ENCODE measurements around the gene AGBL3.
A peak's percentile ranks its signal among the peaks of the same experiment; 100 is the strongest.
"Not testable (repeated sequence)": the region's sequence is repeated elsewhere in the genome, so short reads cannot be mapped to it uniquely, and the experiment has no call there.

Gene AGBL3

DNA sequence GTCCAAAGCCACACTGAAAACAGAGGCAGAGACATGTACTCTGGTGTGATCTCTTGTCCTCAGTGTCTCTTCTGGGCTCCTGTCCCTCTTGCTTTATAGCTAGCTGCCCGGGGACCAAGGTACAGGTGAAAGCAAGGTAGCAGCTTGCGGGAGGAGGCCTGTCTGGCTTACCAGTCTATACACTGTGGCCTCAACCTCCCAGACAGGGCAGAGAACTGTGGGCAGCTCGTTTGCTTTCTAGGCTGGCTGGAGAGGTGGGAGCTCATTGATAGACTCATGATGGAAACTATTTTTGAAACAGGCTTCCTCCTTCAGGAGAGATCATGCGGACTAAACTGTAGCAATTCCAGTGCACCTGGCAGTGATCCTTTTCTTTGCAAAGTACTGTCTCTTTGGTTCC, 179.6 kb downstream of the AGBL3 start:
- peaks cover 32% of the 10 kb centered on the region for H3K36me3 ChIP-seq (ENCODE audit: control insufficient read depth, insufficient read depth, low read length)
- 95 to 96% methylated on average over 4 of the region's 4 CpGs for WGBS, 2 experiments
- no peak overlapping the region for H3K4me3 ChIP-seq (ENCODE audit: insufficient read depth, low read depth, low read length)
- peaks cover 9% of the 10 kb centered on the region for H3K4me1 ChIP-seq (ENCODE audit: control insufficient read depth, insufficient read depth, low read length)
- no peaks in the 10 kb centered on the region for H3K27me3 ChIP-seq (ENCODE audit: control insufficient read depth, insufficient read depth, low read length, poor library complexity, severe bottlenecking)
- H3K27ac ChIP-seq (ENCODE audit: insufficient read depth, low read depth, low read length, poor library complexity, severe bottlenecking) = no peak overlapping the region
- no peaks in the 10 kb centered on the region for H3K9me3 ChIP-seq (ENCODE audit: control insufficient read depth, low read length)

DNA sequence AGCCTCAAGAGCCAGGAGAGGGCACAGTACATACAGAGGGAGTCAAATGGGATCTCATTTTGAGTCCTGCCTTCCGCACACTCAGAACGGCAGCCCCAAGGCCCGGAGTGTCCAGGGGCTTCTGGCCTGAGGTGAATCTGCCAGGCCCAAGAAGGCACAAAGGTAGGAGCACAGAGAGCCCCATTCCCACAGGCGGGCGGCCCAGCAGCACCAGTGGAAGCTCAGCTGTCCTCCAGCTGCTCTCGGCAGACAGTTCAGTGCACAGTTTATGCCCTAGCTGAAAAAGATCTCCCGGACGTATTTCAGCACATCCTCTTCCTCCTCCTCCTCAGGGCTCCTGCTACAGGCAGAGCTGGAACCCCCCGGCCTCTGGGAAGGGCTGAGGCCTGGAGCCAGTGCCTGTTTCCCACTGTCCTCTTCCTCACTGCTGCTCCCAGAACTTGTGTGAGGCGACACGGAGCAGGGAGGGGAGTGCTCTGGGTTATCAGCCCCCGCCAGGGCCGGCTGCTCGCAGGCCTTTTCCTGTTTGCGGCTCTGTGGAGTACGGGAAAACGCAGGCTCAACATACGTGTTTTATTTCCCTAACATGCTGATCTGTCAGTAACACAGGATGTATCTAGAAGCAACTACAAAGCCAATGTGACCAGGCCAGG, 180.2 kb downstream of the AGBL3 start:
- peaks cover 32% of the 10 kb centered on the region for H3K36me3 ChIP-seq (ENCODE audit: control insufficient read depth, insufficient read depth, low read length)
- no peaks in the 10 kb centered on the region for H3K27me3 ChIP-seq (ENCODE audit: control insufficient read depth, insufficient read depth, low read length, poor library complexity, severe bottlenecking)
- no peaks in the 10 kb centered on the region for H3K9me3 ChIP-seq (ENCODE audit: control insufficient read depth, low read length)
- no peak overlapping the region for H3K4me3 ChIP-seq (ENCODE audit: insufficient read depth, low read depth, low read length)
- H3K4me1 ChIP-seq (ENCODE audit: control insufficient read depth, insufficient read depth, low read length) = peaks cover 9% of the 10 kb centered on the region
- H3K27ac ChIP-seq (ENCODE audit: insufficient read depth, low read depth, low read length, poor library complexity, severe bottlenecking) = no peak overlapping the region
- 95 to 96% methylated on average over 18 of the region's 18 CpGs for WGBS, 2 experiments

DNA sequence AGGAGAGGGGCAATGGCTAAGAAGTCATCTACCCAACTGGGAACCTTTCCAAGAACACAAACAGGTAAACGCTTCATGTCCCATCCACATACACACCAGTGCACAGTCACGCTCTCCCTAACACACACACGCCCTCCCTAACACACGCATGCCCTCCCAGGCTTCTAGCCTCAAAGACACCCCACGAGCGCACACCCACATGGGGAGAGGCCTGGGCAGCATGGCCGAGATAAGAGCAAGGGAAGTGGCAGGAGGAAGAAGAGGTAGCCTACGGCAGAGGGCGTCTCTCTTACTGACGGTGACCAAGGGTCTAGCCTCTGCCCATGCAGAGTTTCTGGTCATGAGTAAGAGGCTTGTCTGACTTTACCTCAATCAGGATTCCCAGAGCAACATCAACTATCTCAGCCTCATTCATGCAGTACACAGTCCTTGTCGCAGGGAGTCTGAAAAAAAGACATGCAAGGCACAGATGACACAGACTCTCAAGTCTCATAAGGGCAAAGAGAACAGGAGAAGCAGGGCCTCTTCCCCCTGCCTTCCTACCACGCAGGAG, 181.1 kb downstream of the AGBL3 start:
- H3K36me3 ChIP-seq (ENCODE audit: control insufficient read depth, insufficient read depth, low read length) = peaks cover 32% of the 10 kb centered on the region
- WGBS, 2 experiments = 87 to 89% methylated on average over 12 of the region's 12 CpGs
- H3K27ac ChIP-seq (ENCODE audit: insufficient read depth, low read depth, low read length, poor library complexity, severe bottlenecking) = no peak overlapping the region
- peaks cover 9% of the 10 kb centered on the region for H3K4me1 ChIP-seq (ENCODE audit: control insufficient read depth, insufficient read depth, low read length)
- no peaks in the 10 kb centered on the region for H3K27me3 ChIP-seq (ENCODE audit: control insufficient read depth, insufficient read depth, low read length, poor library complexity, severe bottlenecking)
- H3K9me3 ChIP-seq (ENCODE audit: control insufficient read depth, low read length) = no peaks in the 10 kb centered on the region
- no peak overlapping the region for H3K4me3 ChIP-seq (ENCODE audit: insufficient read depth, low read depth, low read length)

DNA sequence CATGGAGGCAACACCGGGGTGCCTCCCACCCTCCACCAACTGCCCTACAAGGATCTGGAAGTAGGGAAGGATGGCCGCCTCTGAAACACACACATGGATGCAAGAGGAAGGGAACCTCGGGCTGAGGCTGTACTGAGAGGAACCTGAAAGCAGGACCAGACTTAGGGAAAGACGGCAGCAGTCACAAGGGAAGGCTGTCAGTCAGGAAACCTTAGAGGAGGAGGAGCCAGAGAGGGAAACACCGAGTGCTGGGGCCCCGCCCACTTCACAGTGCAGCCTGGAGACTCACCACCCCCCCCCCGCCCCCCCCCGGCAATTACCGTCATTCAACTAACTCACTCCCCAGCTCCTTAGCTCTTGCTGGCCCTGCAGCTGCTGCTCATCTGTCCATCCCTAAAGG, 181.7 kb downstream of the AGBL3 start:
- no peaks in the 10 kb centered on the region for H3K9me3 ChIP-seq (ENCODE audit: control insufficient read depth, low read length)
- H3K27me3 ChIP-seq (ENCODE audit: control insufficient read depth, insufficient read depth, low read length, poor library complexity, severe bottlenecking) = no peaks in the 10 kb centered on the region
- H3K27ac ChIP-seq (ENCODE audit: insufficient read depth, low read depth, low read length, poor library complexity, severe bottlenecking) = no peak overlapping the region
- H3K4me1 ChIP-seq (ENCODE audit: control insufficient read depth, insufficient read depth, low read length) = peaks cover 9% of the 10 kb centered on the region
- peaks cover 32% of the 10 kb centered on the region for H3K36me3 ChIP-seq (ENCODE audit: control insufficient read depth, insufficient read depth, low read length)
- WGBS, 2 experiments = 93 to 94% methylated on average over 4 to 5 of the region's 9 CpGs
- H3K4me3 ChIP-seq (ENCODE audit: insufficient read depth, low read depth, low read length) = no peak overlapping the region

DNA sequence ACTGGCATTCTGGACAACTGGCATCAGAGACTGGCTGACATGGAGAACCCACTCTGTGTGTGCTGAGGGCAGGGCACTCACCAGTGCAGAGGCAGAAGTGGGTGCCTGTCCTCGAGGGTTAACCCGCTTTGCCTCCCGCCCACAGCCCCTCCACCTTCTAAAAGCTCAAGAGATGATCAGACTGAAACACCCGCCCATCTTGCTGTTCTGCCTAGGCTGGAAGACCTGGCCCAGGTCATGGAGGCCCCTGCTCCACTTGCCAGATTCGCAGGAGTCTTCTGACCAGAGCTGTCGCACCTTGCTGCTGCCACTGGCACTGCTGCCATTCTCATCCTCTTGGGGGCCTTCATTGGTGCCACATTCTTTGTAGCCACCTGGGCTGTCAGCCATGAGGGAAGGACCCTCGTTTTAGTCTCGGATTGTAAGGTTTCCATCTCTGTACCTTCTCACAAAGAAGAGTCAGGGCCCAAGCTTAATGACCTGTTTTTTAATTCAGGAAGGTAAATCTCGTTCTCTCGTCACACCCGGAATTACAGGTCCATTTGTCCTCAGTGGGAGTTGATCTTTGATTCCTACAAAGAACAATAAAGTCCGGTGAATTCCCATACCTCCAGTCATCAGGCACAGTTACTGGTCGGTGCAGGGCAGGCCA, 182.3 kb downstream of the AGBL3 start:
- H3K4me1 ChIP-seq (ENCODE audit: control insufficient read depth, insufficient read depth, low read length) = peaks cover 9% of the 10 kb centered on the region
- H3K27ac ChIP-seq (ENCODE audit: insufficient read depth, low read depth, low read length, poor library complexity, severe bottlenecking) = no peak overlapping the region
- 90 to 93% methylated on average over 13 of the region's 13 CpGs for WGBS, 2 experiments
- H3K36me3 ChIP-seq (ENCODE audit: control insufficient read depth, insufficient read depth, low read length) = peaks cover 32% of the 10 kb centered on the region
- H3K4me3 ChIP-seq (ENCODE audit: insufficient read depth, low read depth, low read length) = no peak overlapping the region
- H3K27me3 ChIP-seq (ENCODE audit: control insufficient read depth, insufficient read depth, low read length, poor library complexity, severe bottlenecking) = no peaks in the 10 kb centered on the region
- H3K9me3 ChIP-seq (ENCODE audit: control insufficient read depth, low read length) = no peaks in the 10 kb centered on the region

DNA sequence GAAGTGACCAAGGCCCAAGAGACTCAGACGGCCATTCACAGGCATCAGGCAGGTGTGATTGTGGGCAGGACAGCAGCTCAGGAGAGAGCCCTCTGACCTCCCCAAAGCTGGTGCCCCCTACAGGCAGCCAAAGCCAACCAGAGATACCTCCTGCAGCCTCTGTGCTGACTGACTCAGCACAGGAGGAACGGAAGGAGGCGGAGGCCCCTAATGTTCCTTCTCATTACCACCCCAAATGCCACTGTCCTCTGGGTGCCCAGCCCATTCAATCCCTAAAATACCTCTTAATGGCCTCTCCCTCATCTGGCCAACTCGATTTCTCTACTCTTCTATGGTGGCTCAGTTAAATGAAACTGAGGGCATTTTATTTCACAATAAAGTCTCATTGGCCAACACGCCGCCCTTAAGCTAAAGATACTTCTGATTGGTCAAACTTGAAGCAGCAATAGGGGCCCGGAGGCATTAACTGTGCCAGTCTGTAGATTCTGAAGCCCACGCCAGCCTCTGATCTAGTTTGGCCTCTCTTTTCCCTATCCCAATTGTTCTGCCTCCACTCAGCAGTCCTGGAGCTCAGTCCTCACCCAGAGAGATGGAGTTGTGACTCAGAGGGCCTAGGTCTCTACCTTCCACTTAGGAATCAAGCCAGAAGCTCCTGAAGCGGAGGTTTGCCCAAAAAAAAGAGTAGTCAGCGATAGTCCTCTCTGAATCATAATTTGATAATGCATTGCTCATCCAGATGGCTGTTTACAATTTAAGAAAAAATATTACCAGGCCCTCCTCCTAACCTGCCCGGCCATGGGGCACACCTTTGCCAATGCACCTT, 183.0 kb downstream of the AGBL3 start:
- peaks cover 27% of the 10 kb centered on the region for H3K36me3 ChIP-seq (ENCODE audit: control insufficient read depth, insufficient read depth, low read length)
- 73 to 77% methylated on average over 10 to 11 of the region's 11 CpGs for WGBS, 2 experiments
- H3K4me3 ChIP-seq (ENCODE audit: insufficient read depth, low read depth, low read length) = peak overlapping the region; percentile 91
- no peak overlapping the region for H3K27ac ChIP-seq (ENCODE audit: insufficient read depth, low read depth, low read length, poor library complexity, severe bottlenecking)
- H3K9me3 ChIP-seq (ENCODE audit: control insufficient read depth, low read length) = no peaks in the 10 kb centered on the region
- H3K27me3 ChIP-seq (ENCODE audit: control insufficient read depth, insufficient read depth, low read length, poor library complexity, severe bottlenecking) = no peaks in the 10 kb centered on the region
- H3K4me1 ChIP-seq (ENCODE audit: control insufficient read depth, insufficient read depth, low read length) = peaks cover 9% of the 10 kb centered on the region

DNA sequence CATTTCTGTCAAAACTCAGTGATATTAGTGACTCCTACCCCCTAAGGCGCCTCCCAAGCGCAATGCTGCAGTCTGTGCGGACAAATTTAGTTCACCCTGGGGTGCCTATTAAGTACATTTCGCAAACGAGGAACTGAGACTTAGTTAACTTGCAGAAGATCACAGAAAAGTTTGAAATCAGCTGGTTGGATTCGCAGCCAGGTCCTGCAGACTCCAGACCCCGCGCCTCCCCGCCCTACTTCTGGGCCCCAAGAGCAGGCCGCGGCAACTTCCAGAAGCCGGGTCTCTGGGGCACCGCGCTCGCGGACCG, 183.6 kb downstream of the AGBL3 start:
- Histone ChIP-seq H3K27me3 (ENCODE audit: control insufficient read depth, insufficient read depth, low read length, poor library complexity, severe bottlenecking) (no peaks in the 10 kb centered on the region), H3K27ac (ENCODE audit: insufficient read depth, low read depth, low read length, poor library complexity, severe bottlenecking) (peak overlapping the region; percentile 87), H3K4me3 (ENCODE audit: insufficient read depth, low read depth, low read length) (peak overlapping the region; percentile 91), H3K4me1 (ENCODE audit: control insufficient read depth, insufficient read depth, low read length) (peaks cover 9% of the 10 kb centered on the region), H3K36me3 (ENCODE audit: control insufficient read depth, insufficient read depth, low read length) (peaks cover 22% of the 10 kb centered on the region), H3K9me3 (ENCODE audit: control insufficient read depth, low read length) (no peaks in the 10 kb centered on the region)
- WGBS, 2 experiments = 2 to 3% methylated on average over 17 of the region's 17 CpGs

DNA sequence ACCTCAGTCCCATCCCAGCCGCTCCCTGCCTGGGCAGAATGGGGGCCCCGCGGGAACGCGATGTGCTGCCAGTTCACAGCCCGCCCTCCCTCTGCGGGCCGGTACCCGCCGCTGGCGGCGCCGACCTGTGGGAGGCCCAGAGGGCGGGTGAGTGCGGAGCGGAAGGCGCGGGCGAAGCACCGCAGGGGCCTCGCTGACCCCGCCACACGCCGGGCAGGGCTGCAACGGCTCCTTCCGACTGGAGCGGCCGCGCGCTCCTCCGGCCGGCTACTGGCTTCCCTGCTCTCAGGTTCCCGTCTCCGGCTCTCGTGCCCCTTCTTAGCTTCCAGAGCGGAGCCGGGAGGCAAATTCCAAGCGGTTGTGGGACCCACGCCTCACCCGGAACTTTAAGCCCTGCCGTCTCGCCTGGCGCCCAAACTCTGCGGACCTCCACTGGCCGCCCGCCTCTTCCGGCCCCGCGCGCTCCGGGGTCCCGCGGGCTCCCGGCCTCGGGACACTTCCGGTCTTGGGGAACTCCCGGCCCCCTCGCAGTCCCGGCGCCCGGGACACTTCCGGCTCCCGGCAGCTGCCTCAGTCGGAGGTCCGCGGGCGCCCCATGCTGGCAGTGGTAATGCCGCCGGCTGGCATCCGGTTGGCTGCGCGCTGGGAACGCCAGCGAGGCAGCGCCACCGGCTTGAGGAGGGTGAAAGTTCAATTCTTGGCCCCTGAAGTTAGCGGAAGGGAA, 184.1 kb downstream of the AGBL3 start, which contains the start of gene CYREN:
TSS of gene CYREN (minus strand) at position 434 of the 724 bp plus-strand sequence. CDS start 1,785 bp downstream, outside the sequence.
- Histone ChIP-seq H3K9me3 (ENCODE audit: control insufficient read depth, low read length) (no peaks in the 10 kb centered on the region), H3K4me1 (ENCODE audit: control insufficient read depth, insufficient read depth, low read length) (peaks cover 9% of the 10 kb centered on the region), H3K4me3 (ENCODE audit: insufficient read depth, low read depth, low read length) (peak within 1 kb of the TSS; percentile 91), H3K36me3 (ENCODE audit: control insufficient read depth, insufficient read depth, low read length) (peaks cover 22% of the 10 kb centered on the region), H3K27me3 (ENCODE audit: control insufficient read depth, insufficient read depth, low read length, poor library complexity, severe bottlenecking) (no peaks in the 10 kb centered on the region), H3K27ac (ENCODE audit: insufficient read depth, low read depth, low read length, poor library complexity, severe bottlenecking) (peak within 1 kb of the TSS; percentile 87)
- WGBS, 2 experiments = 0% methylated on average over 77 of the region's 77 CpGs

DNA sequence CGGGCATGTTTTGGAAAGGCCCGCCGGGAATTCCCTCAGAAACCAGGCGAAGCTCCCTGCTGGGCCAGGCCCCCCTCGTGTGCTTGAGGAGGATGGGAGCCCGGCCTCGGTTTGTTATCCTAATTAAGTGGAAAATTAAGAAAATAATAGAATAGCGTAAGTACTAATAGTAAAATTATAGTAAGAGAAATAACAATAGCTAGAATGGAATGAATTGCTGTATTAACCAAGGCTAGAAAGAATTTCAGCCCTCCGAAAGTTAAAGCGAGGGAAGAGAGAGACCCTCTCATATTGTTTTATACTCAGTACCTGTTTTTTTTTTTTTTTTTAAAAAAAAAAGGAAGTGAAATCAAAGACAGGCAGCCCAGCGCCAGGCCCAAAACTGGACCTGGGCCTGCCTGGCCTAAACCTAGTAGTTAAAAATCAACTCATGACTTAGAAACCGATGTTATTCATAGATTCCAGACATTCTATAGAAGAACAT, 184.7 kb downstream of the AGBL3 start:
- Histone ChIP-seq H3K4me3 (ENCODE audit: insufficient read depth, low read depth, low read length) (peak overlapping the region; percentile 91), H3K27ac (ENCODE audit: insufficient read depth, low read depth, low read length, poor library complexity, severe bottlenecking) (peak overlapping the region; percentile 87), H3K36me3 (ENCODE audit: control insufficient read depth, insufficient read depth, low read length) (peaks cover 22% of the 10 kb centered on the region)
- H3K4me1 ChIP-seq (ENCODE audit: control insufficient read depth, insufficient read depth, low read length); H3K9me3 ChIP-seq (ENCODE audit: control insufficient read depth, low read length); H3K27me3 ChIP-seq (ENCODE audit: control insufficient read depth, insufficient read depth, low read length, poor library complexity, severe bottlenecking): not testable (repeated sequence)
- 29 to 31% methylated on average over 11 to 12 of the region's 12 CpGs for WGBS, 2 experiments

Data from ectodermal cell (in vitro differentiated cells).